Neural cell (in vitro differentiated cells): ENCODE measurements around the gene KISS1R. TPM values are rescaled to one million over a fixed set of nuclear protein-coding genes. Genes with fewer than 3 reads are reported as not detected.

ENCODE experiments used
- H2AFZ ChIP-seq: fragments of 200-600, 300-800 bp; sonication (generic), shearing (Covaris generic); 2 replicates; pipeline ENCODE4 v1.6.0; 2014; ENCODE audit warnings: low read depth, mild to moderate bottlenecking, antibody characterized with exemption, low read length, moderate library complexity
- H3F3A ChIP-seq: fragments of 200-600 bp; shearing (Covaris generic); 2 replicates; pipeline ENCODE4 v1.6.1; 2016; ENCODE audit warnings: mild to moderate bottlenecking, moderate library complexity, mixed read lengths, antibody characterized with exemption, low read length; ENCODE audit not compliant: insufficient read depth, poor library complexity, severe bottlenecking
- H3K27ac ChIP-seq: fragments of 200-600, 300-800 bp; sonication (generic), shearing (Covaris generic); 2 replicates; pipeline ENCODE4 v1.5.1; 2014; ENCODE audit warnings: mild to moderate bottlenecking, low read length, moderate library complexity
- H3K27me3 ChIP-seq: fragments of 300-800, 200-600 bp; sonication (generic), shearing (Covaris generic); 2 replicates; pipeline ENCODE4 v1.6.0; 2014; ENCODE audit warnings: mild to moderate bottlenecking, low read depth, low read length, moderate library complexity; ENCODE audit not compliant: insufficient read depth
- H3K36me3 ChIP-seq: fragments of 300-800, 200-600 bp; sonication (generic), shearing (Covaris generic); 2 replicates; pipeline ENCODE4 v1.5.1; 2014; ENCODE audit warnings: mild to moderate bottlenecking, antibody characterized with exemption, low read length, moderate library complexity; ENCODE audit not compliant: insufficient read depth
- H3K4me2 ChIP-seq: fragments of 300-800, 200-600 bp; sonication (generic), shearing (Covaris generic); 2 replicates; pipeline ENCODE4 v1.6.0; 2014; ENCODE audit warnings: mild to moderate bottlenecking, low read length
- H3K4me3 ChIP-seq: fragments of 300-800, 200-600 bp; sonication (generic), shearing (Covaris generic); 2 replicates; pipeline ENCODE4 v1.5.1; 2014; ENCODE audit warnings: mild to moderate bottlenecking, low read length, moderate library complexity
- H3K79me2 ChIP-seq: fragments of 200-600 bp; shearing (Covaris generic); replicated peaks from 2 replicates; pipeline ENCODE4 v1.6.0; 2014; ENCODE audit warnings: mild to moderate bottlenecking, low read length, moderate library complexity; ENCODE audit not compliant: insufficient read depth
- H3K9ac ChIP-seq: fragments of 300-800, 200-600 bp; sonication (generic), shearing (Covaris generic); 2 replicates; pipeline ENCODE4 v1.6.1; 2016; ENCODE audit warnings: mild to moderate bottlenecking, low read length, mixed read lengths
- H3K9me2 ChIP-seq: fragments of 200-600 bp; shearing (Covaris generic); 2 replicates; pipeline ENCODE4 v1.6.1; 2016; ENCODE audit warnings: mild to moderate bottlenecking, low read length, mixed read lengths; ENCODE audit not compliant: insufficient read depth
- H3K9me3 ChIP-seq: fragments of 200-600, 300-800 bp; sonication (generic), shearing (Covaris generic); 2 replicates; pipeline ENCODE4 v1.6.1; 2016; ENCODE audit warnings: mild to moderate bottlenecking, mixed run types, low read length, moderate library complexity, mixed read lengths
- H4K20me1 ChIP-seq: fragments of 200-600 bp; shearing (Covaris generic); 2 replicates; pipeline ENCODE4 v1.6.1; 2016; ENCODE audit warnings: mild to moderate bottlenecking, mixed run types; ENCODE audit not compliant: insufficient read depth
- CTCF ChIP-seq: fragments of 450-650 bp; IDR thresholded peaks from 2 replicates; pipeline ENCODE4 v1.5.1; 2014; ENCODE audit warnings: antibody characterized with exemption, mild to moderate bottlenecking, moderate library complexity; ENCODE audit not compliant: poor library complexity, severe bottlenecking
- EP300 ChIP-seq: fragments of 450-650 bp; conservative IDR thresholded peaks from 2 replicates; pipeline ENCODE4 v1.6.1; 2014; ENCODE audit warnings: antibody characterized with exemption, mild to moderate bottlenecking, moderate library complexity; ENCODE audit not compliant: poor library complexity, severe bottlenecking
- EZH2 ChIP-seq: fragments of 200-600, 300-800 bp; shearing (Covaris generic), sonication (generic); IDR thresholded peaks from 2 replicates; pipeline ENCODE4 v1.6.1; 2014; ENCODE audit warnings: antibody characterized with exemption, low read length, borderline replicate concordance, mild to moderate bottlenecking; ENCODE audit not compliant: insufficient read depth, poor library complexity, severe bottlenecking
- MXI1 ChIP-seq: fragments of 450-650 bp; conservative IDR thresholded peaks from 2 replicates; pipeline ENCODE4 v1.6.1; 2014; ENCODE audit warnings: antibody characterized with exemption, mild to moderate bottlenecking; ENCODE audit not compliant: poor library complexity, severe bottlenecking
- POLR2AphosphoS5 ChIP-seq: IDR thresholded peaks from 2 replicates; pipeline ENCODE4 v1.6.1; 2012
- RAD21 ChIP-seq: fragments of 450-650 bp; conservative IDR thresholded peaks from 2 replicates; pipeline ENCODE4 v1.6.1; 2014; ENCODE audit warnings: antibody characterized with exemption, mild to moderate bottlenecking, moderate library complexity
- SMC3 ChIP-seq: fragments of 450-650 bp; conservative IDR thresholded peaks from 2 replicates; pipeline ENCODE4 v1.6.1; 2014; ENCODE audit warnings: antibody characterized with exemption, mild to moderate bottlenecking, moderate library complexity; ENCODE audit not compliant: poor library complexity
- TAF1 ChIP-seq: IDR thresholded peaks from 2 replicates; pipeline ENCODE4 v1.6.1; 2012; ENCODE audit warnings: low read depth
- polyA minus RNA-seq: library from RNA; depleted of rRNA, polyadenylated mRNA; stranded (reverse); fragments of >200 nt; gene quantifications from 2 replicates; pipeline ENCODE4 v1.2.3, GENCODE V29; 2014
- polyA plus RNA-seq: library from polyadenylated mRNA; depleted of rRNA; stranded (reverse); fragments of >200 nt; gene quantifications from 2 replicates; pipeline ENCODE4 v1.2.3, GENCODE V29; 2014
- TF ChIP-seq, protein P1 (sequence below): IDR thresholded peaks from 2 replicates; pipeline ENCODE4 v1.6.1; 2012; ENCODE audit warnings: borderline replicate concordance

KISS1R gene
- polyA plus RNA-seq (0.76 and 5.4 TPM in 2 replicates), polyA minus RNA-seq (1.2 TPM in 1 of 2 replicates, not detected in the other)

GRCh38 chr19:917323-918151, at the start of gene KISS1R:
Gene KISS1R (plus strand): TSS chr19:917333. CDS start chr19:917503, 170 bp downstream.
- Histone ChIP-seq H3F3A (no peaks in the 10 kb centered on the region), H3K79me2 (peaks cover 7% of the 10 kb centered on the region), H3K4me3 (peak within 1 kb of the TSS; percentile 61), H3K27ac (no peak within 1 kb of the TSS), H3K36me3 (no peaks in the 10 kb centered on the region), H3K9me3 (no peaks in the 10 kb centered on the region), H3K27me3 (peaks cover 49% of the 10 kb centered on the region), H3K4me2 (no peak within 1 kb of the TSS), H4K20me1 (no peaks in the 10 kb centered on the region), H2AFZ (no peak within 1 kb of the TSS), H3K9ac (peak within 1 kb of the TSS; percentile 31), H3K9me2 (no peaks in the 10 kb centered on the region)
- no peak for TF ChIP-seq MXI1
- no peak for TF ChIP-seq POLR2AphosphoS5
- peak; percentile 75 for TF ChIP-seq RAD21
- peak; percentile 76 for TF ChIP-seq CTCF
- TF ChIP-seq EZH2 = peak; percentile 75
- no peak for TF ChIP-seq EP300
- no peak for TF ChIP-seq TAF1
- TF ChIP-seq, protein P1, sequence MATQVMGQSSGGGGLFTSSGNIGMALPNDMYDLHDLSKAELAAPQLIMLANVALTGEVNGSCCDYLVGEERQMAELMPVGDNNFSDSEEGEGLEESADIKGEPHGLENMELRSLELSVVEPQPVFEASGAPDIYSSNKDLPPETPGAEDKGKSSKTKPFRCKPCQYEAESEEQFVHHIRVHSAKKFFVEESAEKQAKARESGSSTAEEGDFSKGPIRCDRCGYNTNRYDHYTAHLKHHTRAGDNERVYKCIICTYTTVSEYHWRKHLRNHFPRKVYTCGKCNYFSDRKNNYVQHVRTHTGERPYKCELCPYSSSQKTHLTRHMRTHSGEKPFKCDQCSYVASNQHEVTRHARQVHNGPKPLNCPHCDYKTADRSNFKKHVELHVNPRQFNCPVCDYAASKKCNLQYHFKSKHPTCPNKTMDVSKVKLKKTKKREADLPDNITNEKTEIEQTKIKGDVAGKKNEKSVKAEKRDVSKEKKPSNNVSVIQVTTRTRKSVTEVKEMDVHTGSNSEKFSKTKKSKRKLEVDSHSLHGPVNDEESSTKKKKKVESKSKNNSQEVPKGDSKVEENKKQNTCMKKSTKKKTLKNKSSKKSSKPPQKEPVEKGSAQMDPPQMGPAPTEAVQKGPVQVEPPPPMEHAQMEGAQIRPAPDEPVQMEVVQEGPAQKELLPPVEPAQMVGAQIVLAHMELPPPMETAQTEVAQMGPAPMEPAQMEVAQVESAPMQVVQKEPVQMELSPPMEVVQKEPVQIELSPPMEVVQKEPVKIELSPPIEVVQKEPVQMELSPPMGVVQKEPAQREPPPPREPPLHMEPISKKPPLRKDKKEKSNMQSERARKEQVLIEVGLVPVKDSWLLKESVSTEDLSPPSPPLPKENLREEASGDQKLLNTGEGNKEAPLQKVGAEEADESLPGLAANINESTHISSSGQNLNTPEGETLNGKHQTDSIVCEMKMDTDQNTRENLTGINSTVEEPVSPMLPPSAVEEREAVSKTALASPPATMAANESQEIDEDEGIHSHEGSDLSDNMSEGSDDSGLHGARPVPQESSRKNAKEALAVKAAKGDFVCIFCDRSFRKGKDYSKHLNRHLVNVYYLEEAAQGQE = no peak
- TF ChIP-seq SMC3 = peak; percentile 73

DNA sequence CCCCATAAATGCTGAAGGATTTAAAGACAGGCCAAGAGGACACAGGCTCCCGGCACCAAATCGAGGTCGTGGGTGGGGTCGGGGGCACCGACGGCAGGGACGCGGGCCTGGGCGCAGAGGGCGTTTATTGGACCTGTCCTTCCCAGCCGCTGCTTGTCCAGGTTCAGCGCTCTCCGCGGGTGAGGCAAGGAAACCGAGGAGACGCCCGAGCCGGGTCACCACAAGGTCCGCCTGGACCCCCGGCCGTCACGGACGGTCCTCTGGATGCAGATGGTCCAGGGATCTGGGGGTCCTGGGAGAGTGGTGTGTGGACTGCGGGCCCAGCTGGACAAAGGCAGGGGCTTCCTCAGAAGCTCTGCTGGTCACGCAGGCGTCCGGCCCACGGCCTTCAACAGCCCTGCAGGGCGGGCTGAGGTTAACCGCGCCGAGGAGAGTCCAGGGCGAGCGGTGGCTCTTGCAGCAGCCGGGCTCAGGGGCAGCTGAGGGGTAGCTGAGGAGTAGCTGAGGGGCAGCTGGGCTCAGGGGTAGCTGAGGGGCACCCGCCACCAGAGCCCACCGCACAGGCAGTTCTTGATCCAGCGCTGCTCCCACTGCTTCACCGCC, 49.2 kb upstream of the KISS1R start:
- Histone ChIP-seq H3F3A (no peaks in the 10 kb centered on the region), H3K9ac (no peak overlapping the region), H3K4me2 (no peak overlapping the region), H3K9me3 (no peaks in the 10 kb centered on the region), H3K9me2 (no peaks in the 10 kb centered on the region), H2AFZ (no peak overlapping the region), H3K4me3 (no peak overlapping the region), H4K20me1 (no peaks in the 10 kb centered on the region), H3K27ac (no peak overlapping the region), H3K27me3 (no peaks in the 10 kb centered on the region), H3K79me2 (no peaks in the 10 kb centered on the region), H3K36me3 (no peaks in the 10 kb centered on the region)
- TF ChIP-seq, protein P1 = no peak
- TF ChIP-seq CTCF = no peak
- no peak for TF ChIP-seq RAD21
- TF ChIP-seq EP300 = no peak
- no peak for TF ChIP-seq EZH2
- TF ChIP-seq SMC3 = no peak
- no peak for TF ChIP-seq TAF1
- no peak for TF ChIP-seq MXI1
